ENCODE results near the gene SLCO3A1.

SLCO3A1 gene

GRCh38 chr15:91853511-91853947 lies at the start of gene SLCO3A1:
Gene SLCO3A1 (plus strand): TSS chr15:91853708.
- DNase-seq: peak; percentile 65

- DNase-seq: no peak
These were observed 46.4 kb upstream of the SLCO3A1 start for GRCh38 chr15:91807122-91807521.

- DNase-seq: no peak
These were observed 39.6 kb upstream of the SLCO3A1 start for GRCh38 chr15:91813924-91814323.

GRCh38 chr15:91816942-91817341 lies 36.6 kb upstream of the SLCO3A1 start:
- DNase-seq: no peak

- no peak for DNase-seq
These were observed 32.0 kb upstream of the SLCO3A1 start for GRCh38 chr15:91821458-91821857.

GRCh38 chr15:91824256-91824655 lies 29.3 kb upstream of the SLCO3A1 start:
- DNase-seq: no peak

GRCh38 chr15:91826443-91826842 lies 27.1 kb upstream of the SLCO3A1 start:
- DNase-seq: no peak

- DNase-seq: no peak
These were observed 20.5 kb upstream of the SLCO3A1 start for GRCh38 chr15:91833056-91833455.

GRCh38 chr15:91839867-91840266 lies 13.6 kb upstream of the SLCO3A1 start:
- no peak for DNase-seq

GRCh38 chr15:91841861-91842260 lies 11.6 kb upstream of the SLCO3A1 start:
- DNase-seq: no peak

- no peak for DNase-seq
These were observed 9.2 kb upstream of the SLCO3A1 start for GRCh38 chr15:91844341-91844740.

- DNase-seq: no peak
These were observed 8.6 kb upstream of the SLCO3A1 start for GRCh38 chr15:91844928-91845327.

GRCh38 chr15:91845720-91846119 lies 7.8 kb upstream of the SLCO3A1 start:
- no peak for DNase-seq

- DNase-seq: no peak
These were observed 4.3 kb upstream of the SLCO3A1 start for GRCh38 chr15:91849180-91849579.

- DNase-seq: no peak
These were observed 3.8 kb upstream of the SLCO3A1 start for GRCh38 chr15:91849749-91850161.

- peak; percentile 46 for DNase-seq
These were observed 582 bp upstream of the SLCO3A1 start for GRCh38 chr15:91852741-91853510.

GRCh38 chr15:91853948-91854638 lies 585 bp downstream of the SLCO3A1 start:
- DNase-seq: no peak

- no peak for DNase-seq
These were observed 1.1 kb downstream of the SLCO3A1 start for GRCh38 chr15:91854639-91854990.

GRCh38 chr15:91855241-91855640 lies 1.7 kb downstream of the SLCO3A1 start:
- no peak for DNase-seq

- DNase-seq: no peak
These were observed 2.4 kb downstream of the SLCO3A1 start for GRCh38 chr15:91855684-91856489.

- no peak for DNase-seq
These were observed 3.7 kb downstream of the SLCO3A1 start for GRCh38 chr15:91857224-91857585.

- DNase-seq: no peak
These were observed 4.3 kb downstream of the SLCO3A1 start for GRCh38 chr15:91857772-91858171.

GRCh38 chr15:91860498-91860897 lies 7.0 kb downstream of the SLCO3A1 start:
- DNase-seq: no peak

GRCh38 chr15:91861223-91861622 lies 7.7 kb downstream of the SLCO3A1 start:
- no peak for DNase-seq
